ENCODE results near the gene ZNF513. TPM values are rescaled to one million over a fixed set of nuclear protein-coding genes. Genes with fewer than 3 reads are reported as not detected.

Gene ZNF513
- polyA plus RNA-seq, 1 donor (not counting 4 experiments of a cell fraction or from before 2014, with no cell fraction given), result 8.9 TPM

- H3K4me1 ChIP-seq (ENCODE audit: control insufficient read depth, extremely low read depth, insufficient read depth, low read length), result no peaks in the 10 kb centered on the region
- dilution Hi-C loops (cut with MboI; ENCODE audit: extremely low pct_ligation_motif_present, low sequenced_read_pairs), result no loop called here
- no peak for DNase-seq (ENCODE audit: low read depth, low spot score)
- no peaks in the 10 kb centered on the region for H3K36me3 ChIP-seq (ENCODE audit: control insufficient read depth in 2 of 2, extremely low read depth in 1 of 2, insufficient read depth in 2 of 2, low read length in 2 of 2)
- H3K9ac ChIP-seq (ENCODE audit: control insufficient read depth, extremely low read depth, insufficient read depth, low read length), result no peak overlapping the region
- no peak overlapping the region for H3K27ac ChIP-seq (ENCODE audit: control insufficient read depth, insufficient read depth, low read length)
- no peaks in the 10 kb centered on the region for H4K20me1 ChIP-seq (ENCODE audit: control insufficient read depth, extremely low read depth, insufficient read depth, low read length)
- no peak overlapping the region for H3K4me2 ChIP-seq (ENCODE audit: control insufficient read depth, extremely low read depth, insufficient read depth, low read depth, low read length)
- no peak for FAIRE-seq
- no peak overlapping the region for H2AFZ ChIP-seq (ENCODE audit: control insufficient read depth, low read length)
- TF ChIP-seq EZH2 (IDR thresholded peaks at IDR 0.05; ENCODE audit: low read length), result no peak
- TF ChIP-seq, protein P1, sequence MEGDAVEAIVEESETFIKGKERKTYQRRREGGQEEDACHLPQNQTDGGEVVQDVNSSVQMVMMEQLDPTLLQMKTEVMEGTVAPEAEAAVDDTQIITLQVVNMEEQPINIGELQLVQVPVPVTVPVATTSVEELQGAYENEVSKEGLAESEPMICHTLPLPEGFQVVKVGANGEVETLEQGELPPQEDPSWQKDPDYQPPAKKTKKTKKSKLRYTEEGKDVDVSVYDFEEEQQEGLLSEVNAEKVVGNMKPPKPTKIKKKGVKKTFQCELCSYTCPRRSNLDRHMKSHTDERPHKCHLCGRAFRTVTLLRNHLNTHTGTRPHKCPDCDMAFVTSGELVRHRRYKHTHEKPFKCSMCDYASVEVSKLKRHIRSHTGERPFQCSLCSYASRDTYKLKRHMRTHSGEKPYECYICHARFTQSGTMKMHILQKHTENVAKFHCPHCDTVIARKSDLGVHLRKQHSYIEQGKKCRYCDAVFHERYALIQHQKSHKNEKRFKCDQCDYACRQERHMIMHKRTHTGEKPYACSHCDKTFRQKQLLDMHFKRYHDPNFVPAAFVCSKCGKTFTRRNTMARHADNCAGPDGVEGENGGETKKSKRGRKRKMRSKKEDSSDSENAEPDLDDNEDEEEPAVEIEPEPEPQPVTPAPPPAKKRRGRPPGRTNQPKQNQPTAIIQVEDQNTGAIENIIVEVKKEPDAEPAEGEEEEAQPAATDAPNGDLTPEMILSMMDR (optimal IDR thresholded peaks at IDR 0.05 in 1 of 3, IDR thresholded peaks at IDR 0.05 in 1 of 3, conservative IDR thresholded peaks at IDR 0.05 in 1 of 3; ENCODE audit: extremely low read depth in 1 of 3, insufficient read depth in 2 of 3, low read length in 3 of 3), result no peak
- no peaks in the 10 kb centered on the region for H3K9me1 ChIP-seq (ENCODE audit: control insufficient read depth, extremely low read depth, insufficient read depth, low read length)
- H3K4me3 ChIP-seq (ENCODE audit: control insufficient read depth in 2 of 3, extremely low read depth in 1 of 3, insufficient read depth in 2 of 3, low read depth in 1 of 3, low read length in 3 of 3), result no peak overlapping the region
- H3K27me3 ChIP-seq (ENCODE audit: control insufficient read depth, extremely low read depth, insufficient read depth, low read length), result no peaks in the 10 kb centered on the region
- no peaks in the 10 kb centered on the region for H3K79me2 ChIP-seq (ENCODE audit: control insufficient read depth, insufficient read depth, low read length)
- H3K9me3 ChIP-seq (ENCODE audit: control insufficient read depth, low read depth, low read length), result no peaks in the 10 kb centered on the region
These were observed 40.5 kb upstream of the ZNF513 start for GRCh38 chr2:27420996-27421395.

DNA sequence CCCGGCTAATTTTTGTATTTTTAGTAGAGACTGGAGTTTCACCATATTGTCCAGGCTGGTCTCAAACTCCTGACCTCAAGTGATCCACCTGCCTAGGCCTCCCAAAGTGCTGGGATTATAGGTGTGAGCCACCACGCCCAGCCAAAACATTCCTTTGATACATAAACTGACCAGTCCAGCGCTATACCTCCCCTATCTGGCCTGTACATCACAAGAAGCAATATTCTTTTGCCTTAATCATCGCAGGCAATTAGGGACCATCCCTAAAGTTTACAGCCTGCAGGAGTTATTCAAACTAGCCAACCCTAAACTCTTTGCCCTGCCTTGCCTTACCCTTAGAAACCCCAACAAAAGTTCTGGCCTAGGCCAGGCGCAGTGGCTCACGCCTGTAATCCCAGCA is 35.6 kb upstream of the ZNF513 start:
- no peak for TF ChIP-seq EZH2 (IDR thresholded peaks at IDR 0.05; ENCODE audit: low read length)
- TF ChIP-seq, protein P1 (optimal IDR thresholded peaks at IDR 0.05 in 1 of 3, IDR thresholded peaks at IDR 0.05 in 1 of 3, conservative IDR thresholded peaks at IDR 0.05 in 1 of 3; ENCODE audit: extremely low read depth in 1 of 3, insufficient read depth in 2 of 3, low read length in 3 of 3), result no peak
- Histone ChIP-seq H3K4me1 (ENCODE audit: control insufficient read depth, extremely low read depth, insufficient read depth, low read length) (no peaks in the 10 kb centered on the region), H3K4me3 (ENCODE audit: control insufficient read depth in 2 of 3, extremely low read depth in 1 of 3, insufficient read depth in 2 of 3, low read depth in 1 of 3, low read length in 3 of 3) (no peak overlapping the region), H2AFZ (ENCODE audit: control insufficient read depth, low read length) (no peak overlapping the region), H3K4me2 (ENCODE audit: control insufficient read depth, extremely low read depth, insufficient read depth, low read depth, low read length) (no peak overlapping the region), H3K9me1 (ENCODE audit: control insufficient read depth, extremely low read depth, insufficient read depth, low read length) (no peaks in the 10 kb centered on the region), H3K27ac (ENCODE audit: control insufficient read depth, insufficient read depth, low read length) (no peak overlapping the region), H3K9ac (ENCODE audit: control insufficient read depth, extremely low read depth, insufficient read depth, low read length) (no peak overlapping the region), H4K20me1 (ENCODE audit: control insufficient read depth, extremely low read depth, insufficient read depth, low read length) (no peaks in the 10 kb centered on the region), H3K27me3 (ENCODE audit: control insufficient read depth, extremely low read depth, insufficient read depth, low read length) (no peaks in the 10 kb centered on the region), H3K79me2 (ENCODE audit: control insufficient read depth, insufficient read depth, low read length) (no peaks in the 10 kb centered on the region), H3K9me3 (ENCODE audit: control insufficient read depth, low read depth, low read length) (no peaks in the 10 kb centered on the region), H3K36me3 (ENCODE audit: control insufficient read depth in 2 of 2, extremely low read depth in 1 of 2, insufficient read depth in 2 of 2, low read length in 2 of 2) (no peaks in the 10 kb centered on the region)
- DNase-seq (ENCODE audit: low read depth, low spot score) (no peak), FAIRE-seq (no peak)
- dilution Hi-C loops (cut with MboI; ENCODE audit: extremely low pct_ligation_motif_present, low sequenced_read_pairs), result no loop called here

Data from keratinocyte (primary cell).